HFF-Myc (cell line): ENCODE results near the gene CTAGE9.

Source experiments
- DNase-seq: peaks from one replicate; pipeline ENCODE4 v3.0.0-alpha.2; 2011; ENCODE audit warnings: low read depth; ENCODE audit errors: extremely low read depth
- H3K4me3 ChIP-seq: replicated peaks from 2 replicates; pipeline ENCODE4 v1.5.1; 2011; ENCODE audit warnings: low read depth, mild to moderate bottlenecking, control low read depth, low read length
- CTCF ChIP-seq: IDR thresholded peaks from 2 replicates; pipeline ENCODE4 v1.5.1; 2012; ENCODE audit warnings: mild to moderate bottlenecking, low read depth, low read length, control low read depth; ENCODE audit errors: missing control alignments

The CTAGE9 gene

GRCh38 chr6:131696956-131697355 is 13.9 kb downstream of the CTAGE9 start:
- TF ChIP-seq CTCF: no peak
- no peak for DNase-seq
- no peak overlapping the region for H3K4me3 ChIP-seq

DNA sequence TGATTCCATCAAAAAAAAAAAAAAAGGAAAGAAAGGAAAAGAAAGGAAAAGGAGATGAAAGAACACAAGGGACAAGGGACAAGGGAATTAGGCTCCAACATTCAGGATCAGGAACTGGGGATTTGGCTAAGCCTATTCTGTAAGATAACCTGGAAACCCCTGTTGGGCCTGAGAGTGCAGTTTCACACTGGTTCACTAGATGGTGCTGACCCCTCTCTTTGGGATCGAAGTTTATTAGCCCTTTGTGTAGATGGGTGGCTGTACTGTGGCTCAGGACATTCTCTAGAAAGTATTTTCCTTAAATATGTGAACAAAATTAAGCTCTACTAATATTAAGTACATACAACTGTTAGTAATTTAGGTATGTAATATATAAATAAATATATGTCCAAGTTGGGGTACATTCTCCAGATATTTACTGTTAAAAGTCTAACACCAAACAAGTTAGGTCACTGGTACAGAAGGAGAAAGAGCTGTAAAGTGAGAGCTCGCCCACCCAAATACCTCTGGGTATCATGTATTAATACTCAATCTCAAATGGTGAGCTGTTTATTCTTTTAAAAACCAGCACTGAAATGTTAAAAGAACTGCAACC is 15.9 kb downstream of the CTAGE9 start:
- TF ChIP-seq CTCF: peak; percentile 91
- H3K4me3 ChIP-seq: no peak overlapping the region

DNA sequence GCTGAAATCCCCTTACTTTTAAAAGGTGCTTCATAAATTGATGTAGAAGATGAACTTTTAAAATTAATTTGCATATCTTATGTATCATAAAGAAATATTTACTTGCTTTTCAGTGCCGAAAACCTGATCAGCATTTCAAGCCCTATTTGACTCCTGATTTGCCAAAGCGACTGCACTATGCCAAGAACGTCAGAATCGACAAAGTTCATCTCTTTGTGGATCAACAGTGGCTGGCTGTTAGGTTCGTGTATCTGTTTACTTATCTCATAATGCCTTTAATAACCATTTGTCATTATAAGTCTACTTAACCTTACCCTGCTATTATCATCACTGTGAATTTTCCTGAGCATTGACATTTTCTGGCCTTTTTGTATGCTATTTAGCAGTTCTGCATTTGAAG is 17.4 kb downstream of the CTAGE9 start:
- TF ChIP-seq CTCF: no peak
- no peak for DNase-seq
- no peak overlapping the region for H3K4me3 ChIP-seq

More for the DNA sequence above, 15.9 kb downstream of the CTAGE9 start:
- DNase-seq: peak; percentile 55

DNA sequence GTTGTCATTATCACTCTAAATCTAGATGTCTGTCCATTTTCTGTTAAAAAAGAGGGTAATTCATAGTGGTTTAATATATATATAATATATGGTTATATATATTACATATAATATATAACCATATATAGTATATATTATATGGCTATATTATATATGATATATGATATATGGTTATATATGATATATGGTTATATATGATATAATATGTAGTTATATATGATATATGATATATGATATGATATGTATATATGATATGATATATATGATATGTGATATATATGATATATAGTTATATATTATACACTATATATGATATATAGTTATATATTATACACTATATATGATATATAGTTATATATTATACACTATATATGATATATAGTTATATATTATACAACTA is 18.2 kb downstream of the CTAGE9 start:
- no peak for DNase-seq
- no peak for TF ChIP-seq CTCF
- H3K4me3 ChIP-seq: no peak overlapping the region

DNA sequence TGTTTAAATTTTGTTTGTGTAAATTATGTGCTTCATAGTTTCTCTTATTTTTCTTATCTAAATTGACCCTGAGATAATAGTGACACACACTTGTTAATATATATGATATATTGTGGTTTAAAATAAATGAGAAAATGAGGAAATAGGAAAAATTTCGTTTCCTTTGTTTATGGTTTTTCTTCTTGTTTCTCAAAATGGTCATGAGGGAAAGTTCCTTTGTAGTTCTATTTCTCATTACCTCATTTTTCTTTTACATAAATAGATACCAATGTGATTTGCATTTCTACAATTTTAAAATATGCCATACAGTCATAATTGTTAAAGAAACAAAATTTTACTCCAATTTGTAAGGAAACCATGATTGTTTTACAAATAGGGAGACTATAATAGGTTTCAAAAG is 18.8 kb downstream of the CTAGE9 start:
- no peak overlapping the region for H3K4me3 ChIP-seq
- no peak for TF ChIP-seq CTCF
- no peak for DNase-seq

GRCh38 chr6:131688286-131688685 is 22.5 kb downstream of the CTAGE9 start:
- no peak overlapping the region for H3K4me3 ChIP-seq
- no peak for TF ChIP-seq CTCF
- DNase-seq: no peak

DNA sequence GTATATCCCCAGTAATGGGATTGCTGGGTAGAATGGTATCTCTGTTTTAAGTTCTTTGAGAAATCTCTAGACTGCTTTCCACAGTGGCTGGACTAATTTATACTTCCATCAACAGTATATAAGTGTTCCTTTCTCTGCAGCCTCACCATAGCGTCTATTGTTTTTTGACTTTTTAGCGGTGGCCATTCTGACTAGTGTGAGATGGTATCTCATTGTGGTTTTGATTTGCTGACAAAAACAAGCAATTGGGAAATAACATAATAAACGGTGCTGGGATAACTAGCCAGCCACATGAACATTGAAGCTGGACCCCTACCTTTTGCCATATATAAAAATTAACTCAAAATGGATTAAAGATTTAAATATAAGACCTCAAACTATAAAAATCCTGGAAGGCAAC is 23.8 kb downstream of the CTAGE9 start:
- no peak for DNase-seq
- H3K4me3 ChIP-seq: no peak overlapping the region
- no peak for TF ChIP-seq CTCF
